CD4-positive, alpha-beta T cell (primary cell): ENCODE data around the gene JPH4. TPM values are rescaled to one million over a fixed set of nuclear protein-coding genes. Genes with fewer than 3 reads are reported as not detected.

ENCODE experiments used
- ATAC-seq: fragments of 200-7000 bp; cut with Tn5 transposase; one replicate; pipeline ENCODE4 v1.10.0; 2022; ENCODE audit warnings: mild to moderate bottlenecking; ENCODE audit not compliant: poor library complexity
- CTCF ChIA-PET: fragments of 350-600 bp; sonication (Branson Sonifier 250); formaldehyde crosslinking; loops from one replicate; lab custom pipeline; 2021; ENCODE audit warnings: antibody characterized with exemption, inconsistent platforms; lab: Charles Lee
- POLR2A ChIA-PET: fragments of 350-600 bp; sonication (Branson Sonifier 250); formaldehyde crosslinking; loops from one replicate; lab custom pipeline; 2021; ENCODE audit warnings: antibody characterized with exemption, inconsistent platforms; lab: Charles Lee
- DNase-seq, 14 experiments: peaks; one replicate each; pipeline ENCODE4 v3.0.0-alpha.2; 2013 to 2020; ENCODE audit warnings: mixed read lengths in 2 of 14
- H3K27ac ChIP-seq, 2 donors: one replicate each; pipeline versions ENCODE4 v1.5.1 to v1.7.0; 2013; ENCODE audit warnings: low read length in 2 of 2, low read depth in 1 of 2, mild to moderate bottlenecking in 1 of 2
- H3K27me3 ChIP-seq, 2 experiments: 1 replicate in 1 of 2; 2 replicates in 1 of 2; pipeline versions ENCODE4 v1.6.1 to v1.7.0; 2013; ENCODE audit warnings: low read length in 2 of 2, control low read depth in 1 of 2, mild to moderate bottlenecking in 1 of 2, moderate library complexity in 1 of 2; ENCODE audit not compliant: insufficient read depth in 2 of 2, control insufficient read depth in 1 of 2
- H3K36me3 ChIP-seq: one replicate; pipeline ENCODE4 v1.6.1; 2013; ENCODE audit warnings: low read length, control low read depth; ENCODE audit not compliant: insufficient read depth
- H3K4me1 ChIP-seq: one replicate; pipeline ENCODE4 v1.6.1; 2013; ENCODE audit warnings: low read length, control low read depth; ENCODE audit not compliant: insufficient read depth
- H3K4me3 ChIP-seq: one replicate; pipeline ENCODE4 v1.5.1; 2013; ENCODE audit warnings: mild to moderate bottlenecking, low read length, moderate library complexity
- H3K9me3 ChIP-seq, 2 experiments: 1 replicate in 1 of 2; 2 replicates in 1 of 2; pipeline versions ENCODE4 v1.6.1 to v1.7.0; 2013; ENCODE audit warnings: low read length in 2 of 2, mild to moderate bottlenecking in 2 of 2, control low read depth in 1 of 2, moderate library complexity in 1 of 2; ENCODE audit not compliant: control insufficient read depth in 1 of 2, insufficient read depth in 1 of 2
- H3K27ac Mint-ChIP-seq: one replicate; pipeline ENCODE4 v1.8.0; 2020; ENCODE audit warnings: mixed read lengths
- H3K27me3 Mint-ChIP-seq: one replicate; pipeline ENCODE4 v1.8.0; 2021; ENCODE audit warnings: mixed read lengths
- H3K36me3 Mint-ChIP-seq: one replicate; pipeline ENCODE4 v1.8.0; 2021; ENCODE audit warnings: low read depth, mixed read lengths
- H3K4me1 Mint-ChIP-seq: one replicate; pipeline ENCODE4 v1.8.0; 2021; ENCODE audit warnings: low read depth, mixed read lengths
- H3K4me3 Mint-ChIP-seq: one replicate; pipeline ENCODE4 v1.8.0; 2020; ENCODE audit warnings: mild to moderate bottlenecking, mixed read lengths
- H3K9me3 Mint-ChIP-seq: one replicate; pipeline ENCODE4 v1.8.0; 2020; ENCODE audit warnings: mixed read lengths
- intact Hi-C, 2 experiments: fragments of 100-400 bp; cut with DNase I in 1 of 2; cut with micrococcal nuclease in 1 of 2; formaldehyde crosslinking; loops; one replicate each; pipeline versions ENCODE4 v1.15.1 to v1.9.0; 2023 to 2025; cut with DNase I, micrococcal nuclease
- total RNA-seq, 174 experiments: library from RNA in 2 of 174; stranded (reverse) in 2 of 174; gene quantifications; one replicate each; pipeline ENCODE4 v1.2.3 and lab custom pipeline; 2021 to 2026
- TF ChIP-seq, protein P1 (sequence below): fragments of 200-600 bp; IDR thresholded peaks from one replicate; pipeline ENCODE4 v1.8.0; 2022; ENCODE audit warnings: antibody characterized with exemption, mild to moderate bottlenecking

JPH4 gene
- total RNA-seq, 2 experiments from 2014 or later = not detected

DNA sequence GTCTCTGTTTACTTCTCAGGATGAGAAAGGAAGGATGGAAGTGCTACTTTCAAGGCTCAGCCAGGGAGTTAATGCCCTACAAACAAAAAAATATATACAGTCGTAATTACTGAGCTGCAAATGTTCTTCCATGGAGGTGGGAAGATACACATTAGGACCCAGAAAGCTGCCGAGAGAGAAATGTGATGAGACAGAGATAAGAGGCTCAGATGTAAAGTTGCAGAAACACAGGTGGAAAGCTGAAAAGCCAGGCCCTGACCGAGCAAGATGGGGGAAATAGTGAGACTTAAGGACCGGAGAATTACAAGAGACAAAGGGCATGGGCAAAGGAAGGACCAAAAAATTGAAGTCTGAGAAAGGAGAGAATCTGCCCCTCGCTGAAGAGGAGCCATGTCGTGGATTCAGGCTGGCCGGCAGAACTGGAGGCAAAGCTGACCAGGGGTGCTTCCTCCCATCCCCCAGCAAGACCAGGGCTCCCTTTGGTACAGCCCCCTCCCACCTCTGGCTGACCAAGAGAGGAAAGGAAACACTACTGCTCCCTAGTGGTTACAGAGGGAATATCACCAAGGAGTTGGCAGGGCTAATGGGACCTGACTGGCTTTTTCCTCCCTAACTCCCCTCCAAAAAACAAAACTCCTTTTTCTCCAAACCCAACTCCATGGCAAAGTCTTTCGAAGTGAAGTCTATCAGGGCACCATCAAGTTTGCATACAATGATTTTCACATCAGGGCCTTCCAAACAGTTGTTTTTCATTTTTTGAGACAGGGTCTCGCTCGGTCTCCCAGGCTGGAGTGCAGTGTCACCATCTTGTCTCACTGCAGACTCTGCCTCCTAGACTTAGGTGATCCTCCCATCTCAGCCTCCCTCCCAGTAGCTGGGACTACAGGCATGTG, 39.1 kb downstream of the JPH4 start:
- TF ChIP-seq, protein P1, sequence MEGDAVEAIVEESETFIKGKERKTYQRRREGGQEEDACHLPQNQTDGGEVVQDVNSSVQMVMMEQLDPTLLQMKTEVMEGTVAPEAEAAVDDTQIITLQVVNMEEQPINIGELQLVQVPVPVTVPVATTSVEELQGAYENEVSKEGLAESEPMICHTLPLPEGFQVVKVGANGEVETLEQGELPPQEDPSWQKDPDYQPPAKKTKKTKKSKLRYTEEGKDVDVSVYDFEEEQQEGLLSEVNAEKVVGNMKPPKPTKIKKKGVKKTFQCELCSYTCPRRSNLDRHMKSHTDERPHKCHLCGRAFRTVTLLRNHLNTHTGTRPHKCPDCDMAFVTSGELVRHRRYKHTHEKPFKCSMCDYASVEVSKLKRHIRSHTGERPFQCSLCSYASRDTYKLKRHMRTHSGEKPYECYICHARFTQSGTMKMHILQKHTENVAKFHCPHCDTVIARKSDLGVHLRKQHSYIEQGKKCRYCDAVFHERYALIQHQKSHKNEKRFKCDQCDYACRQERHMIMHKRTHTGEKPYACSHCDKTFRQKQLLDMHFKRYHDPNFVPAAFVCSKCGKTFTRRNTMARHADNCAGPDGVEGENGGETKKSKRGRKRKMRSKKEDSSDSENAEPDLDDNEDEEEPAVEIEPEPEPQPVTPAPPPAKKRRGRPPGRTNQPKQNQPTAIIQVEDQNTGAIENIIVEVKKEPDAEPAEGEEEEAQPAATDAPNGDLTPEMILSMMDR = peak; percentile 78
- Histone ChIP-seq H3K4me3 (no peak overlapping the region), H3K27ac (no peak overlapping the region), H3K4me1 (peaks cover 4% of the 10 kb centered on the region), H3K36me3 (no peaks in the 10 kb centered on the region), H3K9me3 (no peaks in the 10 kb centered on the region), H3K27me3 (no peaks in the 10 kb centered on the region)
- POLR2A ChIA-PET = no interaction called here
- Mint-ChIP-seq H3K36me3 (no peaks in the 10 kb centered on the region), H3K4me3 (no peak overlapping the region), H3K4me1 (no peaks in the 10 kb centered on the region), H3K27me3 (peaks cover 5% of the 10 kb centered on the region), H3K27ac (no peak overlapping the region), H3K9me3 (no peaks in the 10 kb centered on the region)
- ATAC-seq (peak; percentile 78), DNase-seq (peak in 5 of 14 experiments; percentile 10 to 69 (median 55))
- intact Hi-C loops = loop anchor here (1.0 to 5.0 kb wide), 3 partner anchors 19 to 212 kb away; no protein-coding TSS in a partner anchor
- CTCF ChIA-PET = interaction anchor here (1.7 kb wide), 1 partner anchor 10 kb away, joined by 4 read pairs; no protein-coding TSS in a partner anchor

- Histone ChIP-seq H3K27ac (no peak overlapping the region), H3K9me3 (no peaks in the 10 kb centered on the region), H3K27me3 (no peaks in the 10 kb centered on the region), H3K4me1 (peaks cover 4% of the 10 kb centered on the region), H3K4me3 (no peak overlapping the region), H3K36me3 (no peaks in the 10 kb centered on the region)
- ATAC-seq (no peak), DNase-seq (no peak)
- intact Hi-C loops = loop anchor here (1.0 kb wide), 1 partner anchor 60 kb away; no protein-coding TSS in a partner anchor
- Mint-ChIP-seq H3K36me3 (no peaks in the 10 kb centered on the region), H3K27me3 (peaks cover 5% of the 10 kb centered on the region), H3K9me3 (no peaks in the 10 kb centered on the region), H3K4me3 (no peak overlapping the region), H3K4me1 (no peaks in the 10 kb centered on the region), H3K27ac (no peak overlapping the region)
- ChIA-PET POLR2A (no interaction called here), CTCF (interaction anchor here (1.7 kb wide), 1 partner anchor 11 kb away, joined by 4 read pairs; no protein-coding TSS in a partner anchor)
- TF ChIP-seq, protein P1 = no peak
These were observed 39.8 kb downstream of the JPH4 start for GRCh38 chr14:23538785-23539184.

GRCh38 chr14:23538050-23538718, 40.4 kb downstream of the JPH4 start:
- H3K27ac ChIP-seq = no peak overlapping the region
- no peaks in the 10 kb centered on the region for H3K27me3 ChIP-seq
- no peaks in the 10 kb centered on the region for H3K36me3 ChIP-seq
- H3K4me1 Mint-ChIP-seq = no peaks in the 10 kb centered on the region
- peaks cover 4% of the 10 kb centered on the region for H3K4me1 ChIP-seq
- intact Hi-C loops = no loop called here
- DNase-seq = no peak
- ChIA-PET CTCF (interaction anchor here (1.4 kb wide), 1 partner anchor 22 kb away, joined by 8 read pairs; no protein-coding TSS in a partner anchor), POLR2A (no interaction called here)
- H3K9me3 Mint-ChIP-seq = no peaks in the 10 kb centered on the region
- no peak overlapping the region for H3K4me3 ChIP-seq
- TF ChIP-seq, protein P1 = no peak
- ATAC-seq = no peak
- H3K27ac Mint-ChIP-seq = no peak overlapping the region
- no peaks in the 10 kb centered on the region for H3K36me3 Mint-ChIP-seq
- peaks cover 5% of the 10 kb centered on the region for H3K27me3 Mint-ChIP-seq
- no peak overlapping the region for H3K4me3 Mint-ChIP-seq
- no peaks in the 10 kb centered on the region for H3K9me3 ChIP-seq
